GM19395 (cell line): ENCODE data around the gene POMGNT1.
"Not testable (repeated sequence)": the region's sequence is repeated elsewhere in the genome, so short reads cannot be mapped to it uniquely, and the experiment has no call there.

Source experiments
- ATAC-seq: cut with Tn5 transposase; IDR thresholded peaks from one replicate; pipeline ENCODE4 v1.9.1; 2021; ENCODE audit warnings: mild to moderate bottlenecking, moderate library complexity; ENCODE audit not compliant: unreplicated experiment

Gene POMGNT1

DNA sequence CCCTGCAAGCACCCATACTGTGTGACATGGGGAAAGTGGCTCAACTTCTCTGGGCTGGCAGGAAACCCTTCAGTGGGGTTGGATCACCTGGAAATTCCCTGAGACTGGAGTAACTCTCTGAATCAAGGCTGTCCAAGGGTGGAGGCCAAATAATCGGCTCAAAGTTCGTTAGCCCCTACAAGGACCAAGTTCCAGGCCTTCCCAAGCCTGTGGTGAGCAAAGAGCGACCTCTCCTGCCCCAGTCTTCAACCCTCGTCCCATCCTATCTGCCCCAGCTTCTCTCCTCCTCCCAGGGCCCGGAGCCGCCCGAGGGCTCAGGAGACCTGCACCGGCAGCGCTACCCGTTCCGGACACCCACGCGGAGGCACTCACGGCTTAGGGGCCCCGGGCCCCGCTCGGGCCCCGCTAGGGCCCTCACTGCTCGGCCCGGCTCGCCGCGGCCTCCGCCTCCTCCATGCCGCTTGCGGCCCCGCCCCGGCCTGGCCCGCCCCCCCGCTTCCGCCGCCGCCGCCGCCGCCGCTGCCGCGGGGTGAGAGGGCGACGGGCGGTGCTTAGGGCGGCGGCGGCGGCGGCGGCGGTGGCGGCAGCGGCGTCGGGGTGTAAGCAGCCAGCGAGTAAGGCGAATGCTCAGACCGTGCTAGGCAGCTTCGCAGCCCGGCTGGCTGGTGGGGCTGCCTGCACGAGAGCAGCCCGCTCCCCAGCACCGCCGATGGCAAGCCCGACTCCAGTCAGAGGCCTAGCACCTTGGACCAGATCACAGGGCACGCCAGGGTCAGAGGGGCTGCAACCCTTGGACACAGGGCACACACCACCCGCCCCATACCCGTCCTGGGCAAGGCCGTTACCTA is at the start of gene POMGNT1:
Gene POMGNT1 (minus strand): TSS at position 471 of the 848 bp plus-strand sequence. CDS start 613 bp downstream, outside the sequence.
- peak; percentile 88 for ATAC-seq

DNA sequence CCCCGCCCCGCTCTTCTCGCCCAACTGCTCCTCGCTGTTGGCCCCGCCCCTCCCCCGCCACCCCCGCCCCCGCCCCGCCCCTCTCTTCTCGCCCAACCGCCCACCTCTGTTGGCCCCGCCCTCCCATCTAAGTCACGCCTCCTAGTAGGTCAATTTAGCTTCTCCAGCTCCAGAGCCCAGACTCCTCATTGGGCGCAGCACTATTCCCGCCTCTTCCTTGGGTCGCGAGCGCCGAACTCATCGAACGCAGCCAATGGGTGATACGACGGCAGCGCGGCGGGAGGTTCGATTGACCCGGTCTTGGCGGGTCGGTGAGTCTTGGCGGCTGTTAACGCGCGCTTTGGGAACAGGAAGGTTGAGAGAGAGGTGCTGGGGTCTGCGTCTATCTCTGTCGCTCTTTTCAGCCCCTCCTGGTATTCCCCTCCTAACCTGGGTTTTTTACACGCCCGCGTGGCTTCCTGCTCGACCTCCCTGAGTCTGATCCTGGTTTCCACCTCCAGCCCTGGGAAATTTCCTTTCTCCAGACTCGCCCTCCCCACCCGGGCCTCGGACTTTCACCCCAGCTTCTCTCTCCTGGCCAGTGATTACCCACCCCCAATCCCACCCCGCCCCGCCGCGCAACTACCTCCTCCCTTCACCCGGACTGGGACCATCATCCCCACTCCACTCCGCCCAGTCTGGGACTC is 49.3 kb upstream of the POMGNT1 start, which contains the start of gene RAD54L:
Gene RAD54L (plus strand): TSS at position 328 of the 686 bp plus-strand sequence. CDS start 643 bp downstream, outside the sequence.
- peak; percentile 91 for ATAC-seq

- peak; percentile 52 for ATAC-seq
Observed at GRCh38 chr1:46246548-46247435, 48.6 kb upstream of the POMGNT1 start.

GRCh38 chr1:46246136-46246535 is 47.9 kb upstream of the POMGNT1 start:
- not testable (repeated sequence) for ATAC-seq

DNA sequence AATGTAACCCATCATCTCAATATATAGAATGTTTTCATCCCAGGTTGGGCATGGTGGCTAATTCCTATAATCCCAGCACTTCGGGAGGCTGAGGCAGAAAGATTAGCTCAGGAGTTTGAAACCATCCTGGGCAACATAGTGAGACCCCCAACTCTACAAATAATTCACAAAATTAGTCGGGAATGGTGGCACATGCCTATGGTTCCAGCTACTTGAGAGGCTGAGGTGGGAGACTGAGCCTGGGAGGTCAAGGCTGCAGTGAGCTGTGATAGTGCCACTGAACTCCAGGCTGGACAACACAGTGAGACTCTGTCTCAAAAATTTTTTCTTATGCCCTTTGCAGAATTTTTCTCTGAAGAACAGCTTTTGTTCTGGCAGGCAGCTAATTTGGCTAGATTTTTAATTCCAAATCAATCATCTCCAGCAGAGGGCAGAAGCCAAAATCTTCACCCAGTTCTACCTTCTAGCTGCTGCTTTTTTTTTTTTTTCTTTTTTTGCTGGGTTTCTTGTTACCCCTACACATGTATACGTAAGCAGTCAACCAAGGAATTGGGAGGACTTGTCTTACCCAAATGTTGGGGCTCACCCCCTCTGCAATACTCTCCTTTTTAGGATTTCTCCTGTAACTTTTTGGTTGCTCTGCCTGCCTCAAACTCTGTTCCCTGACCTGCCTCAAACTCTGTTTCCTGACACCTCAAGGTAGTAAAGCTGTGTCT is 46.6 kb upstream of the POMGNT1 start:
- ATAC-seq, result no peak

GRCh38 chr1:46243831-46244230 is 45.6 kb upstream of the POMGNT1 start:
- not testable (repeated sequence) for ATAC-seq

GRCh38 chr1:46242918-46243317 is 44.7 kb upstream of the POMGNT1 start:
- ATAC-seq, result no peak

GRCh38 chr1:46241733-46242132 is 43.5 kb upstream of the POMGNT1 start:
- not testable (repeated sequence) for ATAC-seq

DNA sequence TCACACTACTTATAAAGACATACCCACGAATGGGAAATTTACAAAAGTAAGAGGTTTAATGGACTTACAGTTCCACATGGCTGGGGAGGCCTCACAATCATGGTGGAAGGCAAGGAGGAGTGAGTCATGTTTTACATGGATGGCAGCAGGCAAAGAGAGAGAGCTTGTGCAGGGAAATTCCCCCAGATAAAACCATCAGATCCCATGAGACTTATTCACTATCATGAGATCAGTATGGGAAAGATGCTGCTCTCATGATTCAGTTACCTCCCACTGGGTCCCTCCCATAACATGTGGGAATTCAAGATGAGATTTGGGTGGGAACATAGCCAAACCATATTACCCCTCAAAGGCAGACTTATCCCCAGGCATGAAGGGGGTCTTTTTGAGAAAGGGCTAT is 40.6 kb upstream of the POMGNT1 start:
- ATAC-seq, result not testable (repeated sequence)

DNA sequence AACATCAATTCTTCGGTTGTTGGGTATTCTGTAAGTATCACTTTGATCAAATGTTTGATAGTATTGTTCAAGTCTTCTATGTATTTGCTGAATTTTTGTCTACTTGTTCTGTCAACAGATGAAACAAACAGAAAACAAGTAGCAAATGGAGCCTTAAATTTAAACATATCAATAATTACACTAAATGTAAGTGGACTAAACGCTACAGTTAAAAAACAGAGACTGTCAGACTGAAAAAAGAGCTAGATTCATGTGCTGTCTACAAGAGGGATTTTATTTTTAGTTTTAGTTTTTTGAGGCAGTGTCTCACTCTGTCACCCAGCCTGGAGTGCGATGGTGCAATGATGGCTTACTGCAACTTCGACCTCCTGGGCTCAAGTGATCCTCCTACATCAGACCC is 38.6 kb upstream of the POMGNT1 start:
- no peak for ATAC-seq

GRCh38 chr1:46231231-46231630 is 33.0 kb upstream of the POMGNT1 start:
- not testable (repeated sequence) for ATAC-seq

GRCh38 chr1:46224966-46225365 is 26.7 kb upstream of the POMGNT1 start:
- ATAC-seq, result no peak

GRCh38 chr1:46223472-46223943 is 25.3 kb upstream of the POMGNT1 start:
- no peak for ATAC-seq

- ATAC-seq, result not testable (repeated sequence)
Observed at GRCh38 chr1:46223055-46223454, 24.8 kb upstream of the POMGNT1 start.

DNA sequence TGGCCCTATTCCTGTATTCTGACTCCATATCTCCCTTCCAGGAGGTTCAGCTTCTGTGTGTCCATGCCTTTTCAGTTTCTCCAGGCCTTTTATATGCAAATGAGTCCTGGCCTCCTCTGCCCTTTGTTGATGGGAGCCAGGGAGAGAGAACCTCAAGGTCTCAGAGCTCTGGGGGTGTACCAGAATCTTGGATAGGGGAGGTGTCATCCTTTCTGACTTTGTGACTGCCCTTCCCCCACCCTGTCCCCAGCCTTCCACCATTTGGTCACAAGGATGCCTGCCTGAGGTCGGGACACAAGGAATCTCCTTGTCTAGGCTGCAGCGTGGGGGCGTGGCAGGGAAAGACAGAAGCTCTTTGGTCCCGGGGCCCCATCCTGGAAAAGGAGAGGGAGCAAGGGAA is 23.5 kb upstream of the POMGNT1 start:
- no peak for ATAC-seq

DNA sequence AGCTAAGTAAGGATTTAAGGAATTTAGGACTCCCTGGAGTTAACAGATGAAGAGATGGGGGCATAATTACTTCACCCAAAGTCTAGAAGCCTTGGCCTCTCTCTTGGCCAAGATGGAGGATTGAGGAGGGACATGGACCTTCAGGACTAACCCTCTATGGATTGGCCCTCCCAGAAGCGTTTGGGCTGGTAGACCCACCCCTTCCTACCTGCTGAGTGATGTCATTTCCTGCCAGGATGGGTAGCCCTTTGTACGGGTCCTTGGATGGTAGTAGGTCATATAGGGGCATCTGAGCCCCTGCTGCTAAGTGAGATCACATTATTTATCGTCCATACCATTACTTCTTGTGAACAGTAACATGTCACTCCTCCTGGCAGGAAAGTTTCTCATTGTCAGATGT is 22.6 kb upstream of the POMGNT1 start:
- ATAC-seq, result no peak

DNA sequence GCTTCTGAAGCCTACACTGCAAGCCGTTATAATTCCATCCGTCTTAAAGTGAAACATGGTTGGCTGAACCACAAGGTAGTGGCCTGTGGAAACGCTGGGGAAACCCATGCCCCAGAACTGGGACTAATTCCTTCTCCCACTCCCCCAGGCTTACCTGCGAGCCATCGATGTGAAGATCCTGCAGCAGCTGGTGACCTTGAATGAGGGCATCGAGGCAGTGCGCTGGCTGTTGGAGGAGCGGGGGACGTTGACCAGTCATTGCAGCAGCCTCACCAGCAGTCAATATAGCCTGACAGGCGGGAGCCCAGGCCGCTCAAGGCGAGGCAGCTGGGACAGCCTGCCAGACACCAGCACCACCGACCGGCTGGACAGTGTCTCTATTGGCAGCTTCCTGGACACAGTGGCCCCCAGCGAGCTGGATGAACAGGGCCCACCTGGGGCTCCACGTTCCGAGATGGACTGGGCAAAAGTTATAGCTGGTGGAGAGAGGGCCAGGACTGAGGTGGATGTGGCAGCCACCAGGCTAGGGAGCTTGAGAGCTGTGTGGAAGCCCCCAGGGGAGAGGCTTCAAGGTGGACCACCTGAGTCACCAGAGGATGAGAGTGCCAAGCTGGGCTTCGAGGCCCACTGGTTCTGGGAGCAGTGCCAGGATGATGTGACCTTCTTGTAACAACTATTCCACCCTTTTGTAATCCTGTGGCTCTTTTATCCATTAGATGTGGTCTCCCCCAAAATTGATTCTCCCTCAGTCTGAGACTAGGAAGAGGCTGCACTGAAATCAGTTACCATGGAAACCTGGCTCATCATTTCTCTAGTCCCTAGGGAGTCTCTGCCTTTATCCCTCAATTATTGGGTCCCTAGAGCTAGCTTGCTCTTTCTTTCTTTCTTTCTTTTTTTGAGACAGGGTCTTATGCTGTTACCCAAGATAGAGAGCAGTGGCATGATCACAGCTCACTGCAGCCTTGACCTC is 21.6 kb upstream of the POMGNT1 start:
- no peak for ATAC-seq

- no peak for ATAC-seq
Observed at GRCh38 chr1:46218443-46218842, 20.2 kb upstream of the POMGNT1 start.

DNA sequence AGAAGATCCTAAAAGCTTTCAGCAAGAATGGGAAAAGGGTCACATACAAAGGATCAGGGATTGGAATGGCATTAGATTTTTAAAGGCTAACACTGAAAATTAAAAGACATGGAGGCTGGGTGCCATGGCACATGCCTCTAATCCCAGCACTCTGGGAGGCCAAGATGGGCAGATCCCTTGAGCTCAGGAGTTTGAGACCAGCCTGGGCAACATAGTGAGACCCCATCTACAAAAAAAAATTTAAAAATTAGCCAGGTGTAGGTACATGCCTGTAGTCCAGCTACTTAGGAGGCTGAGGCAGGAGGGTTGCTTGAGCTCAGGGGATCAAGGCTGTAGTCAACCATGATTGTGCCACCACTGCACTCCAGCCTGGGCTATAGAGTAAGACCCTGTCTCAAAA is 17.3 kb upstream of the POMGNT1 start:
- ATAC-seq, result no peak
